CD14-positive monocyte (primary cell): Measurements from ENCODE around the gene C3orf20. TPM values are rescaled to one million over a fixed set of nuclear protein-coding genes. Genes with fewer than 3 reads are reported as not detected.

ENCODE experiments used
- DNase-seq, 3 donors: peaks; one replicate each; pipeline ENCODE4 v3.0.0-alpha.2; 2011 to 2022
- H2AFZ ChIP-seq: 2 replicates; pipeline ENCODE4 v1.6.0; 2012; ENCODE audit warnings: mild to moderate bottlenecking, low read depth, low read length, inconsistent platforms; ENCODE audit not compliant: insufficient read depth, poor library complexity, severe bottlenecking
- H3K27ac ChIP-seq, 2 donors: 1 replicate in 1 of 2; 2 replicates in 1 of 2; pipeline ENCODE4 v1.5.1; 2012 to 2013; ENCODE audit warnings: low read length in 2 of 2, control low read depth in 1 of 2, inconsistent platforms in 1 of 2, low read depth in 1 of 2, mild to moderate bottlenecking in 1 of 2
- H3K27me3 ChIP-seq, 2 donors: one replicate each; pipeline versions ENCODE4 v1.6.0 to v1.6.1; 2011 to 2013; ENCODE audit warnings: low read length in 2 of 2; ENCODE audit not compliant: control insufficient read depth in 2 of 2, insufficient read depth in 2 of 2
- H3K36me3 ChIP-seq, 2 donors: replicated peaks in 1 of 2; 1 replicate in 1 of 2; 2 replicates in 1 of 2; pipeline versions ENCODE4 v1.5.1 to v1.6.1; 2012 to 2013; ENCODE audit warnings: low read length in 2 of 2, control low read depth in 1 of 2, inconsistent platforms in 1 of 2, mild to moderate bottlenecking in 1 of 2; ENCODE audit not compliant: insufficient read depth in 2 of 2, control insufficient read depth in 1 of 2
- H3K4me1 ChIP-seq, 2 donors: 1 replicate in 1 of 2; 2 replicates in 1 of 2; pipeline versions ENCODE4 v1.5.1 to v1.6.1; 2012 to 2013; ENCODE audit warnings: low read length in 2 of 2, control low read depth in 1 of 2, inconsistent platforms in 1 of 2, mild to moderate bottlenecking in 1 of 2, moderate library complexity in 1 of 2; ENCODE audit not compliant: insufficient read depth in 2 of 2, control insufficient read depth in 1 of 2
- H3K4me2 ChIP-seq: replicated peaks from 2 replicates; pipeline ENCODE3; 2012; ENCODE audit warnings: low read length, moderate library complexity, mild to moderate bottlenecking; ENCODE audit not compliant: poor library complexity, severe bottlenecking; ENCODE audit errors: extremely low read depth
- H3K4me3 ChIP-seq, 3 experiments: fragments of 200-600 bp in 1 of 3; sonication (generic) in 1 of 3; replicated peaks in 1 of 3; 1 replicate in 2 of 3; 2 replicates in 1 of 3; pipeline ENCODE4 v1.5.1; 2011 to 2013; ENCODE audit warnings: low read length in 3 of 3, mild to moderate bottlenecking in 3 of 3, control low read depth in 2 of 3, low read depth in 2 of 3, inconsistent platforms in 1 of 3, moderate library complexity in 1 of 3
- H3K79me2 ChIP-seq: 2 replicates; pipeline ENCODE4 v1.6.0; 2012; ENCODE audit warnings: mild to moderate bottlenecking, control low read depth, inconsistent platforms, low read length, moderate library complexity; ENCODE audit not compliant: insufficient read depth
- H3K9ac ChIP-seq: 2 replicates; pipeline ENCODE4 v1.6.0; 2017; ENCODE audit warnings: low read length, mild to moderate bottlenecking; ENCODE audit not compliant: insufficient read depth, poor library complexity, severe bottlenecking
- H3K9me3 ChIP-seq, 2 donors: replicated peaks in 1 of 2; 1 replicate in 1 of 2; 2 replicates in 1 of 2; pipeline versions ENCODE4 v1.5.1 to v1.6.1; 2012 to 2013; ENCODE audit warnings: low read length in 2 of 2, control low read depth in 1 of 2; ENCODE audit not compliant: control insufficient read depth in 1 of 2, insufficient read depth in 1 of 2
- H4K20me1 ChIP-seq: 2 replicates; pipeline ENCODE4 v1.6.0; 2012; ENCODE audit warnings: mild to moderate bottlenecking, low read length, control low read depth, moderate library complexity; ENCODE audit not compliant: insufficient read depth
- H3K27ac Mint-ChIP-seq, 7 donors: one replicate each; pipeline ENCODE4 v1.8.0; 2020; ENCODE audit warnings: mild to moderate bottlenecking in 7 of 7, mixed read lengths in 7 of 7, moderate library complexity in 6 of 7, inconsistent platforms in 2 of 7
- H3K27me3 Mint-ChIP-seq, 3 donors: one replicate each; pipeline ENCODE4 v1.8.0; 2021 to 2022; ENCODE audit warnings: low read depth in 3 of 3, mild to moderate bottlenecking in 3 of 3, mixed read lengths in 3 of 3, moderate library complexity in 3 of 3, inconsistent platforms in 1 of 3
- H3K36me3 Mint-ChIP-seq, 2 donors: one replicate each; pipeline ENCODE4 v1.8.0; 2020; ENCODE audit warnings: mixed read lengths in 2 of 2, inconsistent platforms in 1 of 2, mild to moderate bottlenecking in 1 of 2
- H3K4me1 Mint-ChIP-seq: one replicate; pipeline ENCODE4 v1.8.0; 2020; ENCODE audit warnings: mild to moderate bottlenecking, mixed read lengths
- H3K4me3 Mint-ChIP-seq, 2 donors: one replicate each; pipeline ENCODE4 v1.8.0; 2020; ENCODE audit warnings: mild to moderate bottlenecking in 2 of 2, mixed read lengths in 2 of 2, moderate library complexity in 1 of 2
- H3K9me3 Mint-ChIP-seq, 7 donors: one replicate each; pipeline ENCODE4 v1.8.0; 2020 to 2022; ENCODE audit warnings: mixed read lengths in 7 of 7, mild to moderate bottlenecking in 6 of 7, moderate library complexity in 6 of 7, inconsistent platforms in 2 of 7
- CTCF ChIP-seq: fragments of 200-600 bp; IDR thresholded peaks from one replicate; pipeline ENCODE4 v1.8.0; 2022; ENCODE audit warnings: antibody characterized with exemption, mild to moderate bottlenecking
- whole genome bisulfite sequencing: methylation state at CpG from one replicate; pipeline ENCODE4 v1.1.5; 2013; ENCODE audit warnings: missing lambda C conversion rate; ENCODE audit not compliant: insufficient coverage; 5-methylcytosine and 5-hydroxymethylcytosine counted together
- intact Hi-C, 2 donors: fragments of 100-400 bp; cut with micrococcal nuclease; formaldehyde crosslinking; loops; one replicate each; pipeline versions ENCODE4 v1.15.0 to v1.15.1; 2023
- polyA plus RNA-seq, 3 donors: library from polyadenylated mRNA; depleted of rRNA in 1 of 3; unstranded in 2 of 3; stranded (reverse) in 1 of 3; fragments of 300-500 nt in 2 of 3; fragments of >200 nt in 1 of 3; fragmentation: Illumina TruSeq in 2 of 3; gene quantifications; 1 replicate in 2 of 3; 2 replicates in 1 of 3; pipeline ENCODE4 v1.2.3, GENCODE V29; 2012 to 2021

The C3orf20 gene
- polyA plus RNA-seq, 3 donors = 0.11 TPM; not detected in 2

GRCh38 chr3:14761121-14761672 is 86.3 kb downstream of the C3orf20 start:
- intact Hi-C loops = no loop called here
- Mint-ChIP-seq H3K27ac (no peak overlapping the region), H3K4me1 (peaks cover 7% of the 10 kb centered on the region), H3K4me3 (peak overlapping the region in 1 of 2 donors; percentile 22), H3K9me3 (no peaks in the 10 kb centered on the region), H3K27me3 (peaks cover 2 to 6% (median 3%) of the 10 kb centered on the region in 3 donors), H3K36me3 (no peaks in the 10 kb centered on the region)
- Histone ChIP-seq H3K79me2 (no peaks in the 10 kb centered on the region), H3K27ac (no peak overlapping the region), H3K36me3 (no peaks in the 10 kb centered on the region), H3K9me3 (no peaks in the 10 kb centered on the region), H2AFZ (peak overlapping the region; percentile 65), H4K20me1 (no peaks in the 10 kb centered on the region), H3K4me1 (peaks cover 0 to 3% of the 10 kb centered on the region in 2 donors), H3K4me3 (no peak overlapping the region), H3K9ac (no peak overlapping the region), H3K4me2 (no peak overlapping the region), H3K27me3 (no peaks in the 10 kb centered on the region)
- DNase-seq = no peak
- 6% methylated on average over 7 of the region's 9 CpGs for WGBS
- TF ChIP-seq CTCF = no peak

- no peak overlapping the region for H3K4me3 Mint-ChIP-seq
- H3K4me1 ChIP-seq = peaks cover 0 to 3% of the 10 kb centered on the region in 2 donors
- peaks cover 7% of the 10 kb centered on the region for H3K4me1 Mint-ChIP-seq
- intact Hi-C loops = no loop called here
- no peaks in the 10 kb centered on the region for H3K9me3 Mint-ChIP-seq
- no peaks in the 10 kb centered on the region for H3K27me3 ChIP-seq
- no peak overlapping the region for H3K4me2 ChIP-seq
- H3K27me3 Mint-ChIP-seq = peaks cover 2 to 5% (median 3%) of the 10 kb centered on the region in 3 donors
- DNase-seq = no peak
- H3K9ac ChIP-seq = no peak overlapping the region
- no CpG with 5 or more reads among the region's 2 CpGs for WGBS
- no peak overlapping the region for H3K4me3 ChIP-seq
- no peaks in the 10 kb centered on the region for H3K36me3 Mint-ChIP-seq
- H3K79me2 ChIP-seq = no peaks in the 10 kb centered on the region
- no peak overlapping the region for H2AFZ ChIP-seq
- H3K9me3 ChIP-seq = no peaks in the 10 kb centered on the region
- no peak overlapping the region for H3K27ac ChIP-seq
- H3K36me3 ChIP-seq = no peaks in the 10 kb centered on the region
- no peak overlapping the region for H3K27ac Mint-ChIP-seq
- no peak for TF ChIP-seq CTCF
- H4K20me1 ChIP-seq = no peaks in the 10 kb centered on the region
Observed at GRCh38 chr3:14761866-14762265, 86.9 kb downstream of the C3orf20 start.
